RWPE1 (cell line): ENCODE measurements around the gene TDRD3.

Experiments used
- CTCF ChIA-PET: fragments of 350-600 bp; sonication (Branson Sonifier 250); formaldehyde crosslinking; extraction: SDS; loops from one replicate; lab custom pipeline; 2021; lab: Yijun Ruan, JAX
- POLR2A ChIA-PET: fragments of 400-600 bp; formaldehyde crosslinking; extraction: SDS; loops from one replicate; lab custom pipeline; 2020; ENCODE audit warnings: antibody characterized with exemption; ENCODE audit not compliant: low non-redundant PET; lab: Yijun Ruan, JAX
- DNase-seq: peaks from one replicate; pipeline ENCODE4 v3.0.0; 2012; ENCODE audit warnings: low spot score
- H3K27ac ChIP-seq: fragments of 450-650 bp; 2 replicates; pipeline ENCODE4 v1.5.1; 2017
- CTCF ChIP-seq: fragments of 450-650 bp; conservative IDR thresholded peaks from 2 replicates; pipeline ENCODE4 v1.5.1; 2017; ENCODE audit warnings: low read depth, mild to moderate bottlenecking

The TDRD3 gene

GRCh38 chr13:60463787-60464186 is 66.8 kb downstream of the TDRD3 start:
- POLR2A ChIA-PET: no interaction called here
- H3K27ac ChIP-seq: no peak overlapping the region
- no peak for TF ChIP-seq CTCF
- no peak for DNase-seq
- CTCF ChIA-PET: no interaction called here

GRCh38 chr13:60467098-60467497 is 70.1 kb downstream of the TDRD3 start:
- ChIA-PET CTCF (interaction anchor here (0.6 kb wide), 1 partner anchor 1876 kb away, joined by 3 read pairs; no protein-coding TSS in a partner anchor), POLR2A (no interaction called here)
- no peak for TF ChIP-seq CTCF
- H3K27ac ChIP-seq: no peak overlapping the region
- DNase-seq: no peak

- no peak for TF ChIP-seq CTCF
- H3K27ac ChIP-seq: no peak overlapping the region
- CTCF ChIA-PET: no interaction called here
- DNase-seq: no peak
- POLR2A ChIA-PET: no interaction called here
Measured at GRCh38 chr13:60479273-60479672, 82.3 kb downstream of the TDRD3 start.

DNA sequence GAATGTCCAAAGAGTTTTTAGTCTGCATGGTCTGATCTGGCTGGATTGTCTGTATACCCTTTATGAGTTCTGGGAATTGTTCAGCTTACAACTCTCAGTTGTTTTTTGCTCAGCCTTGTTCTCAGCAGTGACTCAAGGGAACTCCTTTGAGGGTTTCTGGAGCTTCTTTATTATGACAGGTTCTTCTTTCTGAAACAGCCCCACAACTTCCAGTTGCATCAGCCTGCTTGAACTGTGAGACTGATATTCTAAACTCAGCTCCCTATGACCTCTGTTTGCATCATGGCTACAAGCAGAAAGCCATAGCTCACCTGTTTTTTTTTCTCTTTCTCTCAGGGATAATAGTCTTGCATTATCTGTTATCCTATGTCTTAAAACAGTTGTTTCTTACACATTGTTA is 85.0 kb downstream of the TDRD3 start:
- TF ChIP-seq CTCF: no peak
- POLR2A ChIA-PET: no interaction called here

DNA sequence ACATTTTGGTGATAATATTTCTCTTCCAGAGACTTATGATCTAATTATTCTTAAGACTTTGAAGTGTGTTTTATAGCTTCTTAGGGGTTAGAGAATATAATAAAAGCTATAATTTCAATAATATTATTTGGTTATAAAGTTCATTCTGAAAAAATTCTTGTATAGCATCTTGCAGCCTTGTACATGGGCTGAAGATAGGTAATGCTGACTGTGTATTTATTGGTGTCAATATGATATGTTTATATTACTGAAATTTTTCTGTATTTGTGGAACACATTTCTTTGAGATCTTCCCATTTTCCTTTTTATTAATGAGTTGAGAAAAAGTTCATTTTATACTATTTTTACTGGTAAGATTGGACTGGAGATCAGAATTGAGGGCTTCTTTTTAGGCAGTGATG is 87.8 kb downstream of the TDRD3 start:
- CTCF ChIA-PET: interaction anchor here (0.7 kb wide), 1 partner anchor 582 kb away, joined by 3 read pairs; no protein-coding TSS in a partner anchor
- no peak for DNase-seq
- H3K27ac ChIP-seq: no peak overlapping the region
- TF ChIP-seq CTCF: no peak
- POLR2A ChIA-PET: no interaction called here

More for the DNA sequence above, 85.0 kb downstream of the TDRD3 start:
- H3K27ac ChIP-seq: no peak overlapping the region
- no peak for DNase-seq
- CTCF ChIA-PET: interaction anchor here (0.8 kb wide), 1 partner anchor 28 kb away, joined by 4 read pairs; no protein-coding TSS in a partner anchor

DNA sequence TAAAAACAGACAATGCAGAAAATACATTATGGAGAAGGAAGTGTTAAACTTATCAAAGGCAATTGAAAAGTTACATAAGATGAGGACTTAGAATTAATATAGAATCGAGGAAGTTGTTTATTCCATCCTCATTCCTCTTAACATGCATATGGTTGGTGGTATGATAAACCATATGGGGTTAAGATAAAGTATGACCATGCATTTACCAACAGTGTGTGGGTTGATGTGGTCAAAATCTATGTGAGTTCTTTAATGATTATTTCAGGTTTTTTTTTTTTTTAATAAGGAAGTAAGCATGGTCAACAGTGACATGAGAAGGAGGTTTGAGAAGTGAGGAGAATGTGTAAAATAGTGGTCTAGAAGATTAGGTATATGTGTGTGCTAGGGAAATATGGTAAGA is 94.5 kb downstream of the TDRD3 start:
- ChIA-PET CTCF (interaction anchor here (0.6 kb wide), 1 partner anchor 618 kb away, joined by 5 read pairs; no protein-coding TSS in a partner anchor), POLR2A (no interaction called here)
- no peak overlapping the region for H3K27ac ChIP-seq
- no peak for DNase-seq
- no peak for TF ChIP-seq CTCF
